A549 (cell line): ENCODE results near the gene GALT. TPM values are rescaled to one million over a fixed set of nuclear protein-coding genes. Genes with fewer than 3 reads are reported as not detected.

Experiments used
- ATAC-seq, 2 experiments: fragments of 200-7000 bp in 1 of 2; fragments of >200 bp in 1 of 2; cut with Nextera tagmentation in 1 of 2; cut with Tn5 transposase in 1 of 2; 3 replicates each; pipeline versions ENCODE4 v1.8.0 to v1.9.1; 2018 to 2020; ENCODE audit warnings: mild to moderate bottlenecking in 1 of 2, moderate library complexity in 1 of 2
- CTCF ChIA-PET: fragments of 300-600 bp; sonication (Branson Sonifier 250); formaldehyde crosslinking; extraction: SDS; loops from one replicate; lab custom pipeline; 2021; ENCODE audit warnings: antibody characterized with exemption, inconsistent platforms; lab: Yijun Ruan, JAX
- POLR2A ChIA-PET: fragments of 350-600 bp; formaldehyde crosslinking; extraction: SDS; loops from one replicate; lab custom pipeline; 2021; ENCODE audit warnings: antibody characterized with exemption, inconsistent platforms; lab: Yijun Ruan, JAX
- DNase-seq, 2 experiments: peaks; one replicate each; pipeline versions ENCODE4 v3.0.0 to v3.0.0-alpha.2; 2011 to 2016; ENCODE audit warnings: low read depth in 1 of 2, low spot score in 1 of 2
- FAIRE-seq: peaks from 2 replicates; lab custom pipeline; 2011; peaks lifted over from hg19 to GRCh38; lab: Jason Lieb, UNC
- H3K27ac ChIP-seq, 2 experiments: fragments of >200 bp; sonication (Bioruptor Twin); formaldehyde crosslinking; 3 replicates each; pipeline ENCODE4 v1.5.1; 2016 to 2017
- H3K4me1 ChIP-seq: fragments of >200 bp; sonication (Bioruptor Twin); formaldehyde crosslinking; 3 replicates; pipeline ENCODE4 v1.6.1; 2016
- H3K4me2 ChIP-seq: fragments of >200 bp; sonication (Bioruptor Twin); formaldehyde crosslinking; 3 replicates; pipeline ENCODE4 v1.6.1; 2016
- H3K4me3 ChIP-seq: fragments of >200 bp; sonication (Bioruptor Twin); formaldehyde crosslinking; 3 replicates; pipeline ENCODE4 v1.5.1; 2016
- H3K9me3 ChIP-seq: fragments of >200 bp; sonication (Bioruptor Twin); formaldehyde crosslinking; 3 replicates; pipeline ENCODE4 v1.6.1; 2016
- BHLHE40 ChIP-seq: IDR thresholded peaks from 2 replicates; pipeline ENCODE4 v1.6.1; 2012; ENCODE audit warnings: low read depth, low read length, inconsistent platforms
- CBX2 ChIP-seq: fragments of 200-600 bp; sonication (generic); IDR thresholded peaks from 2 replicates; pipeline ENCODE4 v1.6.1; 2016; ENCODE audit warnings: low read depth, mild to moderate bottlenecking, borderline replicate concordance
- CBX8 ChIP-seq: fragments of 200-600 bp; sonication (generic); IDR thresholded peaks from 2 replicates; pipeline ENCODE4 v1.6.1; 2016
- EHF ChIP-seq: fragments of 250-450 bp; sonication (Bioruptor Pico); IDR thresholded peaks from 2 replicates; pipeline ENCODE4 v1.5.0; 2020; ENCODE audit warnings: mild to moderate bottlenecking
- EHMT2 ChIP-seq: fragments of 200-600 bp; sonication (generic); IDR thresholded peaks from 2 replicates; pipeline ENCODE4 v1.6.1; 2016; ENCODE audit warnings: antibody characterized with exemption, low read depth, mild to moderate bottlenecking, moderate library complexity
- ELK1 ChIP-seq: fragments of 150-350 bp; IDR thresholded peaks from 2 replicates; pipeline ENCODE4 v1.6.1; 2014; ENCODE audit warnings: low read depth, mild to moderate bottlenecking, low read length
- GATA3 ChIP-seq: IDR thresholded peaks from 2 replicates; pipeline ENCODE4 v1.6.1; 2012; ENCODE audit warnings: borderline replicate concordance
- HES2 ChIP-seq: fragments of >200 bp; sonication (Bioruptor Twin); formaldehyde crosslinking; IDR thresholded peaks from 2 replicates; pipeline ENCODE4 v1.6.1; 2016
- HOXB13 ChIP-seq: fragments of 250-450 bp; sonication (Bioruptor Pico); IDR thresholded peaks from 2 replicates; pipeline ENCODE4 v1.5.0; 2020; ENCODE audit warnings: low read depth, mild to moderate bottlenecking, moderate library complexity
- JUN ChIP-seq, 2 experiments: fragments of >200 bp; sonication (Bioruptor Twin); formaldehyde crosslinking; IDR thresholded peaks; 2 replicates in 1 of 2; 3 replicates in 1 of 2; pipeline ENCODE4 v1.6.1; 2016 to 2017
- JUNB ChIP-seq: fragments of >200 bp; sonication (Bioruptor Twin); formaldehyde crosslinking; IDR thresholded peaks from 2 replicates; pipeline ENCODE4 v1.6.1; 2016
- KDM5A ChIP-seq: fragments of 200-600 bp; sonication (generic); IDR thresholded peaks from 2 replicates; pipeline ENCODE4 v1.6.1; 2016; ENCODE audit warnings: antibody characterized with exemption, mild to moderate bottlenecking
- MAFK ChIP-seq: fragments of 450-650 bp; IDR thresholded peaks from 2 replicates; pipeline ENCODE4 v1.6.1; 2014; ENCODE audit not compliant: partially characterized antibody
- MAZ ChIP-seq: fragments of 150-350 bp; IDR thresholded peaks from 2 replicates; pipeline ENCODE4 v1.6.1; 2014; ENCODE audit warnings: antibody characterized with exemption, low read depth, low read length, borderline replicate concordance
- MYC ChIP-seq: IDR thresholded peaks from 2 replicates; pipeline ENCODE4 v1.6.1; 2012; ENCODE audit warnings: mild to moderate bottlenecking, inconsistent platforms, low read length, improper control_type of control experiment, borderline replicate concordance
- NFE2L2 ChIP-seq: fragments of 150-350 bp; conservative IDR thresholded peaks from 2 replicates; pipeline ENCODE4 v1.6.1; 2014; ENCODE audit warnings: low read length
- POLR2AphosphoS2 ChIP-seq: conservative IDR thresholded peaks from 2 replicates; pipeline ENCODE4 v1.6.1; 2012; ENCODE audit warnings: low read length, improper control_type of control experiment, inconsistent platforms
- RARB ChIP-seq: fragments of 250-450 bp; sonication (Bioruptor Pico); IDR thresholded peaks from 2 replicates; pipeline ENCODE4 v1.8.0; 2021; ENCODE audit warnings: mild to moderate bottlenecking, moderate library complexity
- RCOR1 ChIP-seq: fragments of 150-350 bp; IDR thresholded peaks from 2 replicates; pipeline ENCODE4 v1.6.1; 2014; ENCODE audit warnings: antibody characterized with exemption, low read length, low read depth
- TP53 ChIP-seq: fragments of 250-450 bp; sonication (Bioruptor Pico); IDR thresholded peaks from 2 replicates; pipeline ENCODE4 v1.5.0; 2021; ENCODE audit warnings: mild to moderate bottlenecking, moderate library complexity
- ZFP36 ChIP-seq: fragments of 450-650 bp; IDR thresholded peaks from 2 replicates; pipeline ENCODE4 v1.6.1; 2014; ENCODE audit warnings: borderline replicate concordance; ENCODE audit not compliant: partially characterized antibody
- WGBS: methylation state at CpG from one replicate; pipeline ENCODE4 v1.1.6; 2017; ENCODE audit errors: missing lambda C conversion rate; 5-methylcytosine and 5-hydroxymethylcytosine counted together
- polyA plus RNA-seq, 4 experiments: library from polyadenylated mRNA; depleted of rRNA in 3 of 4; stranded (reverse); fragments of >200 nt; fragmentation: RNase III in 1 of 4; extraction: RNeasy Plus Mini Kit Qiagen cat#74134 plus additional on column Dnase treatment in 1 of 4; gene quantifications; 2 replicates in 3 of 4; 3 replicates in 1 of 4; pipeline ENCODE4 v1.2.3, GENCODE V29; 2011 to 2017
- TF ChIP-seq, protein P1 (sequence below): fragments of 250-450 bp; sonication (Bioruptor Pico); IDR thresholded peaks from 2 replicates; pipeline ENCODE4 v1.5.0; 2020; ENCODE audit warnings: low read depth, mild to moderate bottlenecking, moderate library complexity
- TF ChIP-seq, protein P2 (sequence below): fragments of >200 bp; sonication (Bioruptor Twin); formaldehyde crosslinking; IDR thresholded peaks from 3 replicates; pipeline ENCODE4 v1.6.1; 2016
- TF ChIP-seq, protein P3 (sequence below): fragments of 450-650 bp; IDR thresholded peaks from 2 replicates; pipeline ENCODE4 v1.6.1; 2014; ENCODE audit warnings: antibody characterized with exemption

The GALT gene
- polyA plus RNA-seq, 2 of the 4 experiments (the other 2 are of a cell fraction): 19.0 to 28.4 TPM

DNA sequence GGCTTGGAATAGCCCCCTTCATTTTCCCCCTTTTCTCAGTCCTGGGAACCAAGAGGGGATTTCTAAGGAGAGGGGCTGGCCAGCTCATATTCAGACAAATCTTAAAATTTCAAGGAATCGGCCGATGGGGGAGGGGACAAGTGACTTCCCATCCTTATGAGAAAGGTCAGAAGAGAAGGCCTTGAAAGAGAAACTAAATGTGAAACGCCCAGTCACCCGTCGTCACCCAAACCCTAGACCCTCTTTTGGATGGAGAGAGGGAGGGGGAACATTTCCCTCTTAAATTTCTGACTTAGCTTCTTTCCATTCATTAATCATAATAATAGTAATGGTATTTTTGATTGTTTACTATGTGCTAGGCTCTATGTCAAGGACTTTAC lies 45.5 kb downstream of the GALT start:
- FAIRE-seq (no peak), DNase-seq (no peak), ATAC-seq (no peak)
- Histone ChIP-seq H3K9me3 (no peaks in the 10 kb centered on the region), H3K4me2 (no peak overlapping the region), H3K4me1 (no peaks in the 10 kb centered on the region), H3K27ac (no peak overlapping the region), H3K4me3 (no peak overlapping the region)
- CTCF ChIA-PET: interaction anchor here (0.6 to 10.1 kb wide), 6 partner anchors 8 to 194 kb away, joined by 3 to 135 read pairs (median 4); no protein-coding TSS in a partner anchor
- POLR2A ChIA-PET: no interaction called here
- TF ChIP-seq TP53 (CRISPR knock-in tag) (no peak), MAFK (no peak), JUNB (no peak), HES2 (no peak), EHMT2 (no peak), EHF (no peak), GATA3 (no peak), MYC (no peak), HOXB13 (CRISPR knock-in tag) (no peak), MAZ (no peak), NFE2L2 (no peak), KDM5A (no peak), ELK1 (no peak), CBX8 (no peak), RCOR1 (no peak)
- TF ChIP-seq, protein P1, sequence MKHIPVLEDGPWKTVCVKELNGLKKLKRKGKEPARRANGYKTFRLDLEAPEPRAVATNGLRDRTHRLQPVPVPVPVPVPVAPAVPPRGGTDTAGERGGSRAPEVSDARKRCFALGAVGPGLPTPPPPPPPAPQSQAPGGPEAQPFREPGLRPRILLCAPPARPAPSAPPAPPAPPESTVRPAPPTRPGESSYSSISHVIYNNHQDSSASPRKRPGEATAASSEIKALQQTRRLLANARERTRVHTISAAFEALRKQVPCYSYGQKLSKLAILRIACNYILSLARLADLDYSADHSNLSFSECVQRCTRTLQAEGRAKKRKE (CRISPR knock-in tag): no peak
- TF ChIP-seq, protein P2, sequence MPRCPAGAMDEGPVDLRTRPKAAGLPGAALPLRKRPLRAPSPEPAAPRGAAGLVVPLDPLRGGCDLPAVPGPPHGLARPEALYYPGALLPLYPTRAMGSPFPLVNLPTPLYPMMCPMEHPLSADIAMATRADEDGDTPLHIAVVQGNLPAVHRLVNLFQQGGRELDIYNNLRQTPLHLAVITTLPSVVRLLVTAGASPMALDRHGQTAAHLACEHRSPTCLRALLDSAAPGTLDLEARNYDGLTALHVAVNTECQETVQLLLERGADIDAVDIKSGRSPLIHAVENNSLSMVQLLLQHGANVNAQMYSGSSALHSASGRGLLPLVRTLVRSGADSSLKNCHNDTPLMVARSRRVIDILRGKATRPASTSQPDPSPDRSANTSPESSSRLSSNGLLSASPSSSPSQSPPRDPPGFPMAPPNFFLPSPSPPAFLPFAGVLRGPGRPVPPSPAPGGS: no peak
- 58% methylated on average over 5 of the region's 5 CpGs for WGBS

GRCh38 chr9:34693560-34693959 lies 47.1 kb downstream of the GALT start:
- 16% methylated on average over 2 of the region's 2 CpGs for WGBS
- Histone ChIP-seq H3K4me2 (no peak overlapping the region), H3K4me1 (no peaks in the 10 kb centered on the region), H3K4me3 (no peak overlapping the region), H3K9me3 (no peaks in the 10 kb centered on the region), H3K27ac (no peak overlapping the region)
- DNase-seq (no peak), FAIRE-seq (no peak), ATAC-seq (no peak)
- ChIA-PET POLR2A (no interaction called here), CTCF (interaction anchor here (1.0 to 10.1 kb wide), 3 partner anchors 6 to 357 kb away, joined by 3 to 135 read pairs (median 3); no protein-coding TSS in a partner anchor)
- TF ChIP-seq POLR2AphosphoS2 (no peak), BHLHE40 (no peak), ZFP36 (no peak), GATA3 (no peak), RARB (CRISPR knock-in tag) (no peak), NFE2L2 (no peak), CBX2 (no peak), JUN (IDR thresholded peaks at IDR 0.05) (no peak)
- TF ChIP-seq, protein P3, sequence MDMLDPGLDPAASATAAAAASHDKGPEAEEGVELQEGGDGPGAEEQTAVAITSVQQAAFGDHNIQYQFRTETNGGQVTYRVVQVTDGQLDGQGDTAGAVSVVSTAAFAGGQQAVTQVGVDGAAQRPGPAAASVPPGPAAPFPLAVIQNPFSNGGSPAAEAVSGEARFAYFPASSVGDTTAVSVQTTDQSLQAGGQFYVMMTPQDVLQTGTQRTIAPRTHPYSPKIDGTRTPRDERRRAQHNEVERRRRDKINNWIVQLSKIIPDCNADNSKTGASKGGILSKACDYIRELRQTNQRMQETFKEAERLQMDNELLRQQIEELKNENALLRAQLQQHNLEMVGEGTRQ: no peak
